ENCODE measurements around the gene ZSCAN32. TPM values are rescaled to one million over a fixed set of nuclear protein-coding genes. Genes with fewer than 3 reads are reported as not detected.

ZSCAN32 gene
- total RNA-seq, 4 donors from 2014 or later, result 12.9 to 16.1 (median 15.2) TPM

- no peaks in the 10 kb centered on the region for H3K4me1 ChIP-seq
- no peak overlapping the region for H3K27ac ChIP-seq (replicated peaks in 1 of 4)
- H3K9me3 ChIP-seq, result peaks cover 14 to 100% (median 93%) of the 10 kb centered on the region in 4 donors
- intact Hi-C loops (cut with DNase I), result no loop called here
- TF ChIP-seq POLR2AphosphoS5 (IDR thresholded peaks at IDR 0.05), result no peak
- TF ChIP-seq CTCF (IDR thresholded peaks at IDR 0.05), result no peak
- TF ChIP-seq EP300 (IDR thresholded peaks at IDR 0.05), result no peak
- TF ChIP-seq POLR2A (IDR thresholded peaks at IDR 0.05; ENCODE audit: low read depth), result no peak
- no peaks in the 10 kb centered on the region for H3K27me3 ChIP-seq
- H3K36me3 ChIP-seq, result peaks cover 11 to 38% (median 15%) of the 10 kb centered on the region in 4 donors
- no peak for DNase-seq (ENCODE audit: extremely low spot score)
- H3K4me3 ChIP-seq, result no peak overlapping the region
These were observed 22.9 kb downstream of the ZSCAN32 start for GRCh38 chr16:3377917-3378316.

GRCh38 chr16:3375680-3376079, 25.1 kb downstream of the ZSCAN32 start:
- H3K36me3 ChIP-seq, result peaks cover 0 to 16% (median 0%) of the 10 kb centered on the region in 4 donors
- H3K4me3 ChIP-seq, result no peak overlapping the region
- H3K27me3 ChIP-seq, result no peaks in the 10 kb centered on the region
- no peak for TF ChIP-seq EP300 (IDR thresholded peaks at IDR 0.05)
- no peak for TF ChIP-seq CTCF (IDR thresholded peaks at IDR 0.05)
- no peak for TF ChIP-seq POLR2A (IDR thresholded peaks at IDR 0.05; ENCODE audit: low read depth)
- TF ChIP-seq POLR2AphosphoS5 (IDR thresholded peaks at IDR 0.05), result no peak
- no peak for DNase-seq (ENCODE audit: extremely low spot score)
- H3K4me1 ChIP-seq, result no peaks in the 10 kb centered on the region
- peaks cover 6 to 86% (median 73%) of the 10 kb centered on the region in 4 donors for H3K9me3 ChIP-seq
- WGBS, result 94% methylated on average over 5 of the region's 5 CpGs
- intact Hi-C loops (cut with DNase I), result no loop called here
- H3K27ac ChIP-seq (replicated peaks in 1 of 4), result no peak overlapping the region

GRCh38 chr16:3369073-3369472, 31.7 kb downstream of the ZSCAN32 start:
- WGBS, result 92% methylated on average over 11 of the region's 11 CpGs
- no peaks in the 10 kb centered on the region for H3K27me3 ChIP-seq
- no peak for DNase-seq (ENCODE audit: extremely low spot score)
- no peak overlapping the region for H3K4me3 ChIP-seq
- H3K27ac ChIP-seq (replicated peaks in 1 of 4), result no peak overlapping the region
- H3K36me3 ChIP-seq, result no peaks in the 10 kb centered on the region
- TF ChIP-seq POLR2A (IDR thresholded peaks at IDR 0.05; ENCODE audit: low read depth) (no peak), POLR2AphosphoS5 (IDR thresholded peaks at IDR 0.05) (no peak), CTCF (IDR thresholded peaks at IDR 0.05) (no peak), EP300 (IDR thresholded peaks at IDR 0.05) (no peak)
- intact Hi-C loops (cut with DNase I), result no loop called here
- H3K4me1 ChIP-seq, result peaks cover 0 to 9% (median 2%) of the 10 kb centered on the region in 4 donors
- peaks cover 0 to 32% (median 31%) of the 10 kb centered on the region in 4 donors for H3K9me3 ChIP-seq

- WGBS, result 8% methylated on average over 30 of the region's 42 CpGs
- peaks cover 0 to 23% (median 17%) of the 10 kb centered on the region in 4 donors for H3K9me3 ChIP-seq
- intact Hi-C loops (cut with DNase I), result no loop called here
- peaks cover 0 to 17% (median 0%) of the 10 kb centered on the region in 4 donors for H3K27me3 ChIP-seq
- peaks cover 0 to 9% (median 2%) of the 10 kb centered on the region in 4 donors for H3K4me1 ChIP-seq
- peak overlapping the region; percentile 50 to 62 (median 56) for H3K4me3 ChIP-seq
- H3K36me3 ChIP-seq, result no peaks in the 10 kb centered on the region
- peak overlapping the region; percentile 74 to 88 (median 78) for H3K27ac ChIP-seq (replicated peaks in 1 of 4)
- peak; percentile 92 for DNase-seq (ENCODE audit: extremely low spot score)
- TF ChIP-seq EP300 (IDR thresholded peaks at IDR 0.05), result no peak
- no peak for TF ChIP-seq CTCF (IDR thresholded peaks at IDR 0.05)
- no peak for TF ChIP-seq POLR2A (IDR thresholded peaks at IDR 0.05; ENCODE audit: low read depth)
- TF ChIP-seq POLR2AphosphoS5 (IDR thresholded peaks at IDR 0.05), result peak; percentile 59 to 89
These were observed 35.9 kb downstream of the ZSCAN32 start for GRCh38 chr16:3364774-3365427.

Measured in esophagus muscularis mucosa (tissue), 4 donors.